H1 (cell line): ENCODE data around the gene SEC24C. TPM values are rescaled to one million over a fixed set of nuclear protein-coding genes. Genes with fewer than 3 reads are reported as not detected.
"Not testable (repeated sequence)": the region's sequence is repeated elsewhere in the genome, so short reads cannot be mapped to it uniquely, and the experiment has no call there.

Experiments
- CTCF ChIA-PET: fragments of 300-600 bp; sonication (Branson Sonifier 250); formaldehyde crosslinking; loops from one replicate; lab custom pipeline; 2021; ENCODE audit not compliant: partially characterized antibody; lab: Charles Lee
- POLR2A ChIA-PET: fragments of 300-600 bp; sonication (Branson Sonifier 250); formaldehyde crosslinking; loops from one replicate; lab custom pipeline; 2021; ENCODE audit warnings: inconsistent platforms; ENCODE audit not compliant: partially characterized antibody; lab: Charles Lee
- DNase-seq, 2 experiments: peaks; one replicate each; pipeline versions ENCODE4 v3.0.0 to v3.0.0-alpha.2; 2010 to 2022; ENCODE audit warnings: low spot score in 2 of 2, low read depth in 1 of 2, mixed read lengths in 1 of 2
- FAIRE-seq: peaks from 2 replicates; lab custom pipeline; 2011; peaks lifted over from hg19 to GRCh38; lab: Jason Lieb, UNC
- H2AFZ ChIP-seq: 2 replicates; pipeline ENCODE4 v1.8.1; 2012; ENCODE audit warnings: low read length, inconsistent platforms
- H2AK5ac ChIP-seq: 2 replicates; pipeline ENCODE4 v1.6.1; 2013; ENCODE audit warnings: low read depth, low read length
- H2BK120ac ChIP-seq: replicated peaks from 2 replicates; pipeline ENCODE3; 2013; ENCODE audit warnings: low read depth, low read length, inconsistent platforms
- H2BK12ac ChIP-seq: 2 replicates; pipeline ENCODE4 v1.6.1; 2013; ENCODE audit warnings: low read depth, low read length
- H2BK15ac ChIP-seq: 2 replicates; pipeline ENCODE4 v1.6.1; 2013; ENCODE audit warnings: low read length
- H2BK20ac ChIP-seq: 2 replicates; pipeline ENCODE4 v1.6.1; 2013; ENCODE audit warnings: low read length
- H2BK5ac ChIP-seq: 2 replicates; pipeline ENCODE4 v1.6.1; 2013; ENCODE audit warnings: low read depth, low read length
- H3K14ac ChIP-seq: 2 replicates; pipeline ENCODE4 v1.6.1; 2013; ENCODE audit warnings: inconsistent platforms; ENCODE audit not compliant: insufficient read length
- H3K18ac ChIP-seq: 2 replicates; pipeline ENCODE4 v1.6.1; 2013; ENCODE audit warnings: low read length; ENCODE audit errors: extremely low read depth
- H3K23ac ChIP-seq: 2 replicates; pipeline ENCODE4 v1.6.1; 2013; ENCODE audit warnings: inconsistent platforms; ENCODE audit not compliant: insufficient read length
- H3K23me2 ChIP-seq: 2 replicates; pipeline ENCODE4 v1.6.1; 2013; ENCODE audit warnings: low read depth, low read length
- H3K27ac ChIP-seq: 2 replicates; pipeline ENCODE4 v1.6.1; 2011; ENCODE audit warnings: low read depth, low read length, inconsistent platforms
- H3K27me3 ChIP-seq, 4 experiments: replicated peaks in 1 of 4; 1 replicate in 1 of 4; 2 replicates in 3 of 4; pipeline versions ENCODE4 v1.6.1 to v1.8.1; 2011 to 2013; ENCODE audit warnings: low read length in 3 of 4, mild to moderate bottlenecking in 3 of 4, inconsistent platforms in 2 of 4, mixed read lengths in 2 of 4, moderate library complexity in 1 of 4; ENCODE audit not compliant: control insufficient read depth in 3 of 4, insufficient read depth in 3 of 4; ENCODE audit errors: extremely low read depth in 1 of 4
- H3K36me3 ChIP-seq, 4 experiments: 2 replicates each; pipeline versions ENCODE4 v1.6.1 to v1.8.1; 2011 to 2013; ENCODE audit warnings: mild to moderate bottlenecking in 4 of 4, low read length in 3 of 4, moderate library complexity in 2 of 4, control low read depth in 1 of 4, inconsistent platforms in 1 of 4; ENCODE audit not compliant: insufficient read depth in 4 of 4, control insufficient read depth in 2 of 4
- H3K4ac ChIP-seq: replicated peaks from 2 replicates; pipeline ENCODE3; 2013; ENCODE audit warnings: low read length, low read depth, mixed read lengths, inconsistent platforms; ENCODE audit not compliant: insufficient read length
- H3K4me1 ChIP-seq, 4 experiments: replicated peaks in 1 of 4; 1 replicate in 1 of 4; 2 replicates in 3 of 4; pipeline versions ENCODE4 v1.6.1 to v1.8.1; 2011 to 2013; ENCODE audit warnings: low read length in 3 of 4, inconsistent platforms in 2 of 4, mixed read lengths in 1 of 4; ENCODE audit not compliant: insufficient read depth in 4 of 4, control insufficient read depth in 3 of 4
- H3K4me2 ChIP-seq, 2 experiments: 2 replicates each; pipeline versions ENCODE4 v1.6.1 to v1.8.1; 2011 to 2013; ENCODE audit warnings: low read depth in 2 of 2, low read length in 2 of 2, control low read depth in 1 of 2, inconsistent platforms in 1 of 2, mild to moderate bottlenecking in 1 of 2; ENCODE audit not compliant: insufficient read depth in 1 of 2
- H3K4me3 ChIP-seq, 4 experiments: fragments of 200-600, 300-600 bp in 1 of 4; sonication (generic), shearing (Covaris generic), sonication (Bioruptor Twin) in 1 of 4; 2 replicates each; pipeline versions ENCODE4 v1.5.1 to v1.8.1; 2011 to 2016; ENCODE audit warnings: low read length in 4 of 4, low read depth in 3 of 4, control low read depth in 2 of 4, inconsistent platforms in 2 of 4, mild to moderate bottlenecking in 2 of 4, mixed read lengths in 1 of 4, moderate library complexity in 1 of 4; ENCODE audit not compliant: insufficient read depth in 2 of 4; ENCODE audit errors: extremely low read depth in 1 of 4
- H3K56ac ChIP-seq: replicated peaks from 2 replicates; pipeline ENCODE3; 2013; ENCODE audit warnings: low read depth, mild to moderate bottlenecking, mixed read lengths, low read length, inconsistent platforms; ENCODE audit not compliant: insufficient read length
- H3K79me1 ChIP-seq: 2 replicates; pipeline ENCODE4 v1.6.1; 2013; ENCODE audit warnings: low read depth, low read length, control low read depth
- H3K79me2 ChIP-seq, 2 experiments: 2 replicates each; pipeline versions ENCODE4 v1.6.1 to v1.8.1; 2012 to 2013; ENCODE audit warnings: low read length in 2 of 2, mild to moderate bottlenecking in 2 of 2, inconsistent platforms in 1 of 2; ENCODE audit not compliant: insufficient read depth in 2 of 2, control insufficient read depth in 1 of 2
- H3K9ac ChIP-seq, 4 experiments: replicated peaks in 1 of 4; 1 replicate in 1 of 4; 2 replicates in 3 of 4; pipeline versions ENCODE4 v1.6.1 to v1.8.1; 2011 to 2013; ENCODE audit warnings: low read depth in 3 of 4, low read length in 3 of 4, control low read depth in 2 of 4, mild to moderate bottlenecking in 2 of 4, moderate library complexity in 2 of 4, inconsistent platforms in 1 of 4; ENCODE audit errors: extremely low read depth in 1 of 4
- H3K9me3 ChIP-seq, 2 experiments: 2 replicates each; pipeline versions ENCODE4 v1.6.1 to v1.8.1; 2012 to 2013; ENCODE audit warnings: mild to moderate bottlenecking in 2 of 2, moderate library complexity in 2 of 2, control low read depth in 1 of 2, inconsistent platforms in 1 of 2, low read depth in 1 of 2, low read length in 1 of 2, mixed read lengths in 1 of 2; ENCODE audit not compliant: insufficient read depth in 2 of 2
- H4K20me1 ChIP-seq, 2 experiments: replicated peaks in 1 of 2; 2 replicates each; pipeline versions ENCODE3 to v1.8.1; 2011 to 2013; ENCODE audit warnings: inconsistent platforms in 2 of 2, low read length in 2 of 2, mild to moderate bottlenecking in 1 of 2; ENCODE audit not compliant: insufficient read depth in 2 of 2, control insufficient read depth in 1 of 2
- H4K5ac ChIP-seq: 2 replicates; pipeline ENCODE4 v1.6.1; 2013; ENCODE audit warnings: low read length, low read depth, mixed read lengths, inconsistent platforms; ENCODE audit not compliant: insufficient read length
- H4K8ac ChIP-seq: 2 replicates; pipeline ENCODE4 v1.8.0; 2013; ENCODE audit warnings: mild to moderate bottlenecking, moderate library complexity, low read length, inconsistent platforms; ENCODE audit not compliant: insufficient read depth; ENCODE audit errors: extremely low read depth
- H4K91ac ChIP-seq: replicated peaks from 2 replicates; pipeline ENCODE3; 2013; ENCODE audit warnings: low read length, mixed read lengths, inconsistent platforms; ENCODE audit not compliant: insufficient read length
- WGBS, 2 experiments: shearing (Covaris generic) in 1 of 2; methylation state at CpG; one replicate each; pipeline versions ENCODE4 v1.1.6 to v1.1.7; 2013 to 2015; ENCODE audit warnings: low lambda C conversion rate in 2 of 2, mixed read lengths in 2 of 2, inconsistent platforms in 1 of 2, low coverage in 1 of 2, missing lambda C conversion rate in 1 of 2; ENCODE audit not compliant: insufficient replicate concordance in 2 of 2, insufficient coverage in 1 of 2, insufficient read length in 1 of 2; ENCODE audit errors: extremely low coverage in 1 of 2, missing lambda C conversion rate in 1 of 2; 5-methylcytosine and 5-hydroxymethylcytosine counted together
- polyA plus RNA-seq, 7 experiments: library from polyadenylated mRNA; depleted of rRNA in 3 of 7; stranded (reverse) in 5 of 7; unstranded in 2 of 7; fragments of >200 nt in 5 of 7; fragments of 200-250 nt in 2 of 7; gene quantifications; 1 replicate in 5 of 7; 2 replicates in 1 of 7; 4 replicates in 1 of 7; pipeline versions ENCODE4 v1.2.1 to v1.2.3, GENCODE V29; 2011 to 2013; ENCODE audit warnings: missing spikeins in 2 of 7, mixed read lengths in 2 of 7
- total RNA-seq: library from RNA; stranded (reverse); fragmentation: NEBNext Ultra II Directional; extraction: Animal tissue kit (Norgen Biotek cat#: 25700); gene quantifications from 2 replicates; pipeline ENCODE4 v1.2.1, GENCODE V29; 2021

Gene SEC24C
- total and polyA plus RNA-seq, 2 of the 8 experiments (the other 6 are each of a cell fraction or from before 2014, with no cell fraction given): 63.2 to 67.4 TPM

DNA sequence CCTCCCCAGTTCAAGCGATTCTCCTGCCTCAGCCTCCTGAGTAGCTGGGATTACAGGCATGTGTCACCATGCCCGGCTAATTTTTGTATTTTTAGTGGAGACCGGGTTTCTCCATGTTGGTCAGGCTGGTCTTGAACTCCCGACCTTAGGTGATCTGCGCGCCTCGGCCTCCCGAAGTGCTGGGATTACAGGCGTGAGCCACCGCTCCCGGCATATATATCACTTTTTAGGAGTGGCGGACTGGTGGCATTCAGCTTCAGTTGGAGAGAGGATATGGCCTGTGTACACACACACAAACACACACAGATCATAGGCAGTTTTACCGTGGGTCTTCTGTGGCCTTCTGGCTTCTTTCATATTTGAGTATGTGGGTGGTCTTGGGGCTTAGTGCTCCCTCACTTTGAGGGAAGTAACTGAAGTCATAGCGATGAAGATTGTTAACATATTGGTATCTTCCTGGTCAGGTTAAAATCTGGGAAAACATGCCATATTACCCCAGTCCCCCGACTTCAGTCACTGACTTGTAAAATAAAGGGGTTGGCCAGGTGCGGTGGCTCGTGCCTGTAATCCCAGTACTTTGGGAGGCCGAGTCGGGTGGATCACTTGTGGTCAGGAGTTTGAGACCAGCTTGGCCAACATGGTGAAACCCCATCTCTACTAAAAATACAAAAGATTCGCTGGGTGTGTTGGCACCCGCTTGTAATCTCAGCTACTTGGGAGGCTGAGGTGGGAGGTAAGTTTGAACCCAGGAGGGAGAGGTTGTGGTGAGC, 43.0 kb downstream of the SEC24C start:
- H3K23ac ChIP-seq, H3K14ac ChIP-seq, H2BK120ac ChIP-seq, H3K27me3 ChIP-seq, H2BK20ac ChIP-seq, H3K27ac ChIP-seq, FAIRE-seq, H3K9ac ChIP-seq, DNase-seq, H2BK15ac ChIP-seq, H3K18ac ChIP-seq, H4K91ac ChIP-seq, H2BK5ac ChIP-seq, H2AK5ac ChIP-seq, H4K5ac ChIP-seq, H3K4ac ChIP-seq, H3K4me1 ChIP-seq, H3K4me3 ChIP-seq, H3K79me1 ChIP-seq, H2BK12ac ChIP-seq, H3K56ac ChIP-seq, H3K9me3 ChIP-seq, H2AFZ ChIP-seq, H4K8ac ChIP-seq: not testable (repeated sequence)
- Histone ChIP-seq H3K23me2 (peaks cover 12% of the 10 kb centered on the region), H4K20me1 (peaks cover 3 to 12% of the 10 kb centered on the region in 2 experiments), H3K79me2 (peaks cover 0 to 25% of the 10 kb centered on the region in 2 experiments; a peak in 3 of 4 replicates), H3K36me3 (peaks cover 2 to 18% (median 8%) of the 10 kb centered on the region in 4 experiments; a peak in 5 of 8 replicates), H3K4me2 (peak overlapping the region in 1 of 2 experiments; percentile 84; a peak in 1 of 4 replicates)
- ChIA-PET POLR2A (interaction anchor here (1.3 to 6.3 kb wide), 6 partner anchors 8 to 44 kb away, joined by 3 to 79 read pairs (median 7); partner anchors contain the start of gene SEC24C), CTCF (interaction anchor here (1.0 to 2.2 kb wide), 9 partner anchors 9 to 63 kb away, joined by 3 to 13 read pairs (median 4); a partner anchor contains a TSS)
- WGBS, 2 experiments: 95% methylated on average over 21 of the region's 21 CpGs; no CpG with 5 or more reads in 1 of the 2 experiments
